CD4-positive, alpha-beta memory T cell (primary cell): Measurements from ENCODE around the gene DMKN. TPM values are rescaled to one million over a fixed set of nuclear protein-coding genes. Genes with fewer than 3 reads are reported as not detected.

Experiments used
- CTCF ChIA-PET: fragments of 350-600 bp; sonication (Branson Sonifier 250); formaldehyde crosslinking; loops from one replicate; lab custom pipeline; 2021; ENCODE audit warnings: inconsistent platforms; ENCODE audit not compliant: partially characterized antibody; lab: Charles Lee
- POLR2A ChIA-PET: fragments of 350-600 bp; sonication (Branson Sonifier 250); formaldehyde crosslinking; loops from one replicate; lab custom pipeline; 2021; ENCODE audit not compliant: partially characterized antibody; lab: Charles Lee
- DNase-seq, 5 donors: peaks; one replicate each; pipeline versions ENCODE4 v3.0.0 to v3.0.0-alpha.2; 2020 to 2022; ENCODE audit warnings: mixed read lengths in 1 of 5
- H3K27ac ChIP-seq: one replicate; pipeline ENCODE4 v1.7.0; 2013; ENCODE audit warnings: low read depth, low read length
- H3K27me3 ChIP-seq: 2 replicates; pipeline ENCODE4 v1.7.0; 2013; ENCODE audit warnings: mild to moderate bottlenecking, low read length, moderate library complexity; ENCODE audit not compliant: insufficient read depth
- H3K36me3 ChIP-seq: 2 replicates; pipeline ENCODE4 v1.7.0; 2013; ENCODE audit warnings: mild to moderate bottlenecking, low read length, moderate library complexity; ENCODE audit not compliant: insufficient read depth
- H3K4me1 ChIP-seq: 2 replicates; pipeline ENCODE4 v1.7.0; 2013; ENCODE audit warnings: mild to moderate bottlenecking, low read length, moderate library complexity; ENCODE audit not compliant: insufficient read depth
- H3K4me3 ChIP-seq, 2 donors: one replicate each; pipeline ENCODE4 v1.7.0; 2013; ENCODE audit warnings: low read length in 2 of 2, mild to moderate bottlenecking in 1 of 2
- H3K9me3 ChIP-seq, 2 donors: one replicate each; pipeline ENCODE4 v1.7.0; 2013; ENCODE audit warnings: low read length in 2 of 2, control low read depth in 1 of 2; ENCODE audit not compliant: control insufficient read depth in 1 of 2
- H3K27ac Mint-ChIP-seq, 7 donors: one replicate each; pipeline ENCODE4 v1.8.0; 2020 to 2021; ENCODE audit warnings: mixed read lengths in 7 of 7, mild to moderate bottlenecking in 6 of 7, inconsistent platforms in 3 of 7, moderate library complexity in 3 of 7
- H3K27me3 Mint-ChIP-seq, 2 donors: one replicate each; pipeline ENCODE4 v1.8.0; 2020 to 2021; ENCODE audit warnings: mixed read lengths in 2 of 2
- H3K36me3 Mint-ChIP-seq, 2 donors: one replicate each; pipeline ENCODE4 v1.8.0; 2020 to 2021; ENCODE audit warnings: mixed read lengths in 2 of 2, inconsistent platforms in 1 of 2, mild to moderate bottlenecking in 1 of 2
- H3K4me1 Mint-ChIP-seq, 4 donors: one replicate each; pipeline ENCODE4 v1.8.0; 2020 to 2021; ENCODE audit warnings: mixed read lengths in 4 of 4, mild to moderate bottlenecking in 1 of 4
- H3K4me3 Mint-ChIP-seq, 8 donors: one replicate each; pipeline ENCODE4 v1.8.0; 2020 to 2021; ENCODE audit warnings: mixed read lengths in 8 of 8, mild to moderate bottlenecking in 7 of 8, moderate library complexity in 6 of 8, inconsistent platforms in 3 of 8
- H3K9me3 Mint-ChIP-seq, 8 donors: one replicate each; pipeline ENCODE4 v1.8.0; 2020 to 2021; ENCODE audit warnings: mixed read lengths in 8 of 8, mild to moderate bottlenecking in 5 of 8, inconsistent platforms in 3 of 8, moderate library complexity in 1 of 8
- intact Hi-C: fragments of 100-400 bp; cut with micrococcal nuclease; formaldehyde crosslinking; loops from one replicate; pipeline ENCODE4 v1.15.1; 2023
- polyA plus RNA-seq, 2 donors: library from polyadenylated mRNA; unstranded; fragments of 300-500 nt; fragmentation: Illumina TruSeq; gene quantifications; one replicate each; pipeline ENCODE4 v1.2.3, GENCODE V29; 2021
- total RNA-seq, 2 experiments: library from RNA; stranded (reverse); gene quantifications; one replicate each; pipeline ENCODE4 v1.2.3, GENCODE V29; 2021

Gene DMKN
- total and polyA plus RNA-seq, 4 experiments from 2014 or later = 0.89 to 1.4 (median 0.97) TPM; not detected in 1

GRCh38 chr19:35540356-35540927 is 27.0 kb upstream of the DMKN start:
- Histone ChIP-seq H3K36me3 (no peaks in the 10 kb centered on the region), H3K4me3 (no peak overlapping the region), H3K4me1 (peaks cover 10% of the 10 kb centered on the region), H3K27ac (no peak overlapping the region), H3K27me3 (no peaks in the 10 kb centered on the region), H3K9me3 (no peaks in the 10 kb centered on the region)
- ChIA-PET CTCF (no interaction called here), POLR2A (no interaction called here)
- Mint-ChIP-seq H3K4me1 (peaks cover 5 to 12% (median 8%) of the 10 kb centered on the region in 4 donors), H3K4me3 (no peak overlapping the region), H3K9me3 (peaks cover 0 to 3% (median 0%) of the 10 kb centered on the region in 8 donors), H3K27ac (peak overlapping the region in 1 of 7 donors; percentile 47), H3K27me3 (peaks cover 0 to 2% of the 10 kb centered on the region in 2 donors), H3K36me3 (peaks cover 0 to 3% of the 10 kb centered on the region in 2 donors)
- no peak for DNase-seq
- intact Hi-C loops = no loop called here

GRCh38 chr19:35539850-35540249 is 26.4 kb upstream of the DMKN start:
- intact Hi-C loops = no loop called here
- Histone ChIP-seq H3K4me1 (peaks cover 6% of the 10 kb centered on the region), H3K9me3 (no peaks in the 10 kb centered on the region), H3K36me3 (no peaks in the 10 kb centered on the region), H3K27ac (no peak overlapping the region), H3K4me3 (no peak overlapping the region), H3K27me3 (no peaks in the 10 kb centered on the region)
- Mint-ChIP-seq H3K4me1 (peaks cover 3 to 9% (median 6%) of the 10 kb centered on the region in 4 donors), H3K27ac (peak overlapping the region in 1 of 7 donors; percentile 9), H3K4me3 (peak overlapping the region in 1 of 8 donors; percentile 17), H3K36me3 (peaks cover 0 to 3% of the 10 kb centered on the region in 2 donors), H3K9me3 (peaks cover 0 to 3% (median 0%) of the 10 kb centered on the region in 8 donors), H3K27me3 (peaks cover 2 to 3% of the 10 kb centered on the region in 2 donors)
- DNase-seq = no peak
- ChIA-PET POLR2A (no interaction called here), CTCF (no interaction called here)

- ChIA-PET CTCF (no interaction called here), POLR2A (no interaction called here)
- H3K9me3 Mint-ChIP-seq = peaks cover 0 to 3% (median 0%) of the 10 kb centered on the region in 8 donors
- Histone ChIP-seq H3K4me1 (peaks cover 2% of the 10 kb centered on the region), H3K9me3 (no peaks in the 10 kb centered on the region), H3K27ac (no peak overlapping the region), H3K36me3 (no peaks in the 10 kb centered on the region), H3K27me3 (no peaks in the 10 kb centered on the region), H3K4me3 (no peak overlapping the region)
- H3K4me1 Mint-ChIP-seq = peaks cover 0 to 4% (median 2%) of the 10 kb centered on the region in 4 donors
- DNase-seq = no peak
- H3K4me3 Mint-ChIP-seq = no peak overlapping the region
- H3K27ac Mint-ChIP-seq = no peak overlapping the region
- H3K36me3 Mint-ChIP-seq = no peaks in the 10 kb centered on the region
- H3K27me3 Mint-ChIP-seq = peaks cover 4% of the 10 kb centered on the region in 2 donors
- intact Hi-C loops = no loop called here
These were observed 25.9 kb upstream of the DMKN start for GRCh38 chr19:35539314-35539713.

- peak overlapping the region in 1 of 7 donors; percentile 35 for H3K27ac Mint-ChIP-seq
- Histone ChIP-seq H3K27ac (no peak overlapping the region), H3K4me1 (peaks cover 13% of the 10 kb centered on the region), H3K9me3 (no peaks in the 10 kb centered on the region), H3K4me3 (no peak overlapping the region), H3K27me3 (no peaks in the 10 kb centered on the region), H3K36me3 (no peaks in the 10 kb centered on the region)
- H3K27me3 Mint-ChIP-seq = peaks cover 17 to 19% of the 10 kb centered on the region in 2 donors
- ChIA-PET CTCF (interaction anchor here (3.2 kb wide), 1 partner anchor 14 kb away, joined by 13 read pairs; no protein-coding TSS in a partner anchor), POLR2A (interaction anchor here (0.7 kb wide), 1 partner anchor 10 kb away, joined by 3 read pairs; no protein-coding TSS in a partner anchor)
- H3K9me3 Mint-ChIP-seq = peaks cover 0 to 3% (median 0%) of the 10 kb centered on the region in 8 donors
- no peak overlapping the region for H3K4me3 Mint-ChIP-seq
- H3K36me3 Mint-ChIP-seq = no peaks in the 10 kb centered on the region
- intact Hi-C loops = no loop called here
- no peak for DNase-seq
- H3K4me1 Mint-ChIP-seq = peaks cover 7 to 17% (median 12%) of the 10 kb centered on the region in 4 donors
These were observed 21.5 kb upstream of the DMKN start for GRCh38 chr19:35534803-35535480.

- Mint-ChIP-seq H3K27me3 (peaks cover 20 to 28% of the 10 kb centered on the region in 2 donors), H3K36me3 (no peaks in the 10 kb centered on the region), H3K27ac (peak overlapping the region in 2 of 7 donors; percentile 33 to 60), H3K4me3 (peak overlapping the region; percentile 55 to 86 (median 76)), H3K9me3 (peaks cover 0 to 3% (median 0%) of the 10 kb centered on the region in 8 donors), H3K4me1 (peaks cover 7 to 17% (median 12%) of the 10 kb centered on the region in 4 donors)
- Histone ChIP-seq H3K36me3 (no peaks in the 10 kb centered on the region), H3K27ac (no peak overlapping the region), H3K9me3 (no peaks in the 10 kb centered on the region), H3K4me3 (peak overlapping the region in 1 of 2 donors; percentile 19), H3K27me3 (no peaks in the 10 kb centered on the region), H3K4me1 (peaks cover 13% of the 10 kb centered on the region)
- DNase-seq = peak; percentile 19 to 63 (median 30)
- ChIA-PET CTCF (interaction anchor here (0.8 to 1.2 kb wide), 2 partner anchors 15 to 24 kb away, joined by 3 read pairs; no protein-coding TSS in a partner anchor), POLR2A (no interaction called here)
- intact Hi-C loops = no loop called here
These were observed 20.5 kb upstream of the DMKN start for GRCh38 chr19:35533822-35534392.

GRCh38 chr19:35533201-35533821 is 19.9 kb upstream of the DMKN start, which contains the start of gene GAPDHS:
GAPDHS (plus strand) TSS chr19:35533456; CDS start chr19:35533528, 72 bp downstream.
- H3K4me1 Mint-ChIP-seq = peaks cover 7 to 17% (median 12%) of the 10 kb centered on the region in 4 donors

More at GRCh38 chr19:35533201-35533821, 19.9 kb upstream of the DMKN start, which contains the start of gene GAPDHS:
- peak within 1 kb of the TSS in 3 of 7 donors; percentile 33 to 60 (median 49) for H3K27ac Mint-ChIP-seq
- DNase-seq = no peak
- H3K4me3 ChIP-seq = peak within 1 kb of the TSS in 1 of 2 donors; percentile 19
- peaks cover 21 to 34% of the 10 kb centered on the region in 2 donors for H3K27me3 Mint-ChIP-seq
- CTCF ChIA-PET = interaction anchor here (0.8 to 1.2 kb wide), 2 partner anchors 16 to 23 kb away, joined by 3 read pairs; no protein-coding TSS in a partner anchor
- H3K4me1 ChIP-seq = peaks cover 13% of the 10 kb centered on the region
- peak within 1 kb of the TSS; percentile 55 to 86 (median 76) for H3K4me3 Mint-ChIP-seq
- no peaks in the 10 kb centered on the region for H3K36me3 ChIP-seq
- no peaks in the 10 kb centered on the region for H3K36me3 Mint-ChIP-seq
- intact Hi-C loops = no loop called here
- H3K9me3 Mint-ChIP-seq = peaks cover 0 to 3% (median 0%) of the 10 kb centered on the region in 8 donors
- POLR2A ChIA-PET = no interaction called here
- no peak within 1 kb of the TSS for H3K27ac ChIP-seq
- no peaks in the 10 kb centered on the region for H3K9me3 ChIP-seq
- H3K27me3 ChIP-seq = no peaks in the 10 kb centered on the region
